Thyroid gland (tissue), 4 donors: ENCODE results near the gene FCER2.

Source experiments
- POLR2A ChIP-seq, 2 donors: fragments of 450-650 bp; IDR thresholded peaks; one replicate each; pipeline ENCODE4 v1.6.1; 2017; ENCODE audit warnings: antibody characterized with exemption in 2 of 2, mild to moderate bottlenecking in 2 of 2, moderate library complexity in 1 of 2
- TF ChIP-seq, protein P1 (sequence below), 6 experiments: fragments of 200-600 bp in 3 of 6; fragments of 450-650 bp in 3 of 6; sonication (generic) in 3 of 6; IDR thresholded peaks; one replicate each; pipeline ENCODE4 v1.5.1; 2016 to 2019; ENCODE audit warnings: antibody characterized with exemption in 6 of 6, mild to moderate bottlenecking in 2 of 6, inconsistent platforms in 1 of 6, moderate library complexity in 1 of 6

- TF ChIP-seq, protein P1, sequence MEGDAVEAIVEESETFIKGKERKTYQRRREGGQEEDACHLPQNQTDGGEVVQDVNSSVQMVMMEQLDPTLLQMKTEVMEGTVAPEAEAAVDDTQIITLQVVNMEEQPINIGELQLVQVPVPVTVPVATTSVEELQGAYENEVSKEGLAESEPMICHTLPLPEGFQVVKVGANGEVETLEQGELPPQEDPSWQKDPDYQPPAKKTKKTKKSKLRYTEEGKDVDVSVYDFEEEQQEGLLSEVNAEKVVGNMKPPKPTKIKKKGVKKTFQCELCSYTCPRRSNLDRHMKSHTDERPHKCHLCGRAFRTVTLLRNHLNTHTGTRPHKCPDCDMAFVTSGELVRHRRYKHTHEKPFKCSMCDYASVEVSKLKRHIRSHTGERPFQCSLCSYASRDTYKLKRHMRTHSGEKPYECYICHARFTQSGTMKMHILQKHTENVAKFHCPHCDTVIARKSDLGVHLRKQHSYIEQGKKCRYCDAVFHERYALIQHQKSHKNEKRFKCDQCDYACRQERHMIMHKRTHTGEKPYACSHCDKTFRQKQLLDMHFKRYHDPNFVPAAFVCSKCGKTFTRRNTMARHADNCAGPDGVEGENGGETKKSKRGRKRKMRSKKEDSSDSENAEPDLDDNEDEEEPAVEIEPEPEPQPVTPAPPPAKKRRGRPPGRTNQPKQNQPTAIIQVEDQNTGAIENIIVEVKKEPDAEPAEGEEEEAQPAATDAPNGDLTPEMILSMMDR (IDR thresholded peaks at IDR 0.05): no peak
- no peak for TF ChIP-seq POLR2A (IDR thresholded peaks at IDR 0.05)
Observed at GRCh38 chr19:7748756-7749155, 46.8 kb upstream of the FCER2 start.
